NCI-H2029 (cell line): ENCODE results near the gene NTHL1.

Experiments used
- DNase-seq: peaks from one replicate; lab custom pipeline; 2025; lab: John Stamatoyannopoulos, UW

Gene NTHL1

GRCh38 chr16:2083876-2084780, 36.5 kb upstream of the NTHL1 start:
- DNase-seq, result no peak

DNA sequence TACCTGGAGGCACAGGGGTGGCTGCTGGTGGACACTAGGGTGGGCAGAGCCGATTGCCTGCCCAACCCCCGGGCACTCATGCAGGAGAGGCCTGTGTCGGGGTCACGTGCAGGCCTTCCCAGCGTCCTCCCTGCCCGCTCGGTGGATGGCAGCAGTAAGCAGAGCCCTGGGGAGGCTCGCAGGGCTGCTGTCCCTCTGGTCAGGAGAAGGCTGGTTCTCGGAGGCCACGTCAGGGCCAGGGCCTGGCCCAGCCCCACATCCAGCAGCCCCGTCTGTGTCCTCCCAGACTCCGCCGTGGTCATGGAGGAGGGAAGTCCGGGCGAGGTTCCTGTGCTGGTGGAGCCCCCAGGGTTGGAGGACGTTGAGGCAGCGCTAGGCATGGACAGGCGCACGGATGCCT, 35.8 kb upstream of the NTHL1 start:
- no peak for DNase-seq

- DNase-seq, result no peak
Observed at GRCh38 chr16:2082983-2083364, 35.3 kb upstream of the NTHL1 start.

DNA sequence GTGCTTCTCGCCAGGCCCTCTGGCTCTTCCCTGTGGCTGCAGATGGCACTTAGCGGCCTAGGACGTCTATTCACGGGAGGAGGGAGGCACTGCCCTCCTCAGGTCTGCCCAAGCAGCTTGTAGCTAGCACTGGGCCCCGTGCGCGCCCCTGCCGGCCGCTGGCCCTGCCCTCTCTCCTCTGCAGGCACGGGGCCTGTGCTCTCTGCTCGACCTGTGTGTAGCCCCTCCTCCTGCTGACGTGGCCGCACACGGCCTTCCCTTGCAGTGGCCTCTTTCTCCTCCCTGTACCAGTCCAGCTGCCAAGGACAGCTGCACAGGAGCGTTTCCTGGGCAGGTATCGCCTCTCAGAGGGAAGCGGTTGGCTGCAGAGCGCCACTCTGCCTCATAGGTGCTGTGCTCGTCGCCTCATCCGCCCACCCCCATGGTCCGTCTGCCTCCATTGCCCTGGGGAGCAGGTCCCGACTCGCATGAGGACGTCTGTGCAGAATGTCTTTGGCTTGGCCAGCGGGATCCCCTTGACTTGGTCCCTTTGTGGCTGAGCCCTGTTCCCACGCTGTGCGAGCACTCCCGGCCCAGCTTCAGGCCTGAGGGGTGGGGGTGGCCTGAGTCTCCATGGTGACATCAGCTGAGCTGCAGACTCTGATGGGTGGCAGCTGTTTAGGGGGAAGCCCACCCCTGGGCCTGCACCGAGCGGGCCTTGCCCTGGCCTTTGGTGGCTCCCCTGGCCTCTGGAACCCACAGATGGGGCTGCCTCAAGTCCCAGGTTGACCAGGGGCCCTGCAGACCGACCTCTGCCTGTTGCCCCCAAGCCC, 34.7 kb upstream of the NTHL1 start:
- peak; percentile 52 for DNase-seq

DNA sequence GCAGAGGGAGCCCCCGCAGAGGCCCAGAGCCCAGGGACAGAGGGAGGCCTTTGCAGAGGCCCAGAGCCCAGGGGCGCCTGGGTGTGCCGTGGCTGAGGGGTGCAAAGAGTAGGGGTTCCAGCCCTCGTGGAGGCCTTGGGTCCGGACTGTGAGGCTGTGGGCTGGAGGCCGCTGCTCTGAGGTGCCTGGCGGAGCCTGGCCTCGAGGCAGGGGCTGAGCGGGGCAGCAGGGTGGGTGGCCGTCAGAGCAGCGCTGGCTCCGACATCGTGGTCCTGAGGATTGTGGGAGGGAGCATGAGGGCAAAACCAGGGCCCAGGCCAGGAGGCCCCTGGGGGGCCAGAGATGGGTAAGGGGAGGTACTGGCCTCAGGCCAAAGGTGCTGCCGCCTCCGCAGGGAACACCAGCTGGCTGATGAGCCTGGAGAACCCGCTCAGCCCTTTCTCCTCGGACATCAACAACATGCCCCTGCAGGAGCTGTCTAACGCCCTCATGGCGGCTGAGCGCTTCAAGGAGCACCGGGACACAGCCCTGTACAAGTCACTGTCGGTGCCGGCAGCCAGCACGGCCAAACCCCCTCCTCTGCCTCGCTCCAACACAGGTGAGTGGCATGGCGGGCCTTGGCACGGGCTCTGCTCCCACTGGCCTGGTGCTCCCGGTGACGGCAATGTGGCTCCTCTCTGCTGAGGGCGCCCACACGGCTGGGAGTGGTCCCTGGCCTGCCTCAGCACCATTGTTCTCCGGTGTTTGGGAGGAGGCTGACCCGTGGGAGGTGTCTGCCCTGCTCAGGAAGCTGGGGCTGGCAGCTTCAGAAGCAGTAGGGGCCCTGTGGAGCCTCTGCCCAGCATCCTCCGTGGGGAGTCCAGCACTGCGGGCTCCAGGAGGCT, 33.8 kb upstream of the NTHL1 start:
- DNase-seq, result no peak

GRCh38 chr16:2079991-2080390, 32.4 kb upstream of the NTHL1 start:
- DNase-seq, result no peak

GRCh38 chr16:2079311-2079800, 31.7 kb upstream of the NTHL1 start:
- no peak for DNase-seq

DNA sequence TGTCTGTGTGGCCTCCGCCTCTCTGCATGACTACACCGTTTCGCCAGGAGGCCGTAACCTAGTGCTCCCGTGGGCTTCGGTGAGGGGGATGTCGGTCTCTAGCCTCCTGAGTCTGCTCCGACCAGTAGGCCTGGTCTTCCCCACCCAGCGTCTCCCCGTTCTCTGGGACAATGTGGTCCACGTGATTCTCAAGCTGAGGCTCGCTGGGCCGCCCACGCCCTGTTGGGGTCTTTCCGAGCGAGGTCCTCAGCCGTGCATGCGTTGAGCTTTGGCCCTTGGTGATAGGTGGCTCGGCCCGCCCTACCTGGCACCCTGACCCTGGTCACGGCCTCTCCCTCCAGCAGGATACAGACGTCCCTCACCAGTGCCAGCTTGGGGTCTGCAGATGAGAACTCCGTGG, 31.1 kb upstream of the NTHL1 start:
- DNase-seq, result no peak

DNA sequence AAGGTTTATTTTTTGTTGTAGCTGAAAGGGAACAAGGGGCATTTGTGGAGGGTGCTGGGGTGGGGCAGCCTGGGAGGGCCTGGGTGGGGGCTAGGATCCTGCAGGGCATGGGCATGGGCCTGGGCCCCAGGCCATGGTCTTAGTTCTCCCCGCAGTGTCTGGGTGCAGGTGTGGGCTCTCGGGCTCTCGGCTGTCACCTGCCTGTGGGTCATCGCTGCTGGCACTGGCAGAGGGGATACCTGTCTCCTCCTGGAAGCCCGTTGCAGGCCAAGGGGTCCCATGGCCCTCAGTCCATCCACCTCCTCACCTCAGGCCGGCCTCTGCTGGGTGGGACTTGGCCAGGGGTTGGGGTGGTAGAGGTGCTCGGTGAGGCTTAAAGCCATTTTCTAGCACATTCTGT, 30.5 kb upstream of the NTHL1 start:
- DNase-seq, result no peak

- no peak for DNase-seq
Observed at GRCh38 chr16:2077696-2078095, 30.1 kb upstream of the NTHL1 start.

GRCh38 chr16:2077016-2077415, 29.4 kb upstream of the NTHL1 start:
- DNase-seq, result no peak

DNA sequence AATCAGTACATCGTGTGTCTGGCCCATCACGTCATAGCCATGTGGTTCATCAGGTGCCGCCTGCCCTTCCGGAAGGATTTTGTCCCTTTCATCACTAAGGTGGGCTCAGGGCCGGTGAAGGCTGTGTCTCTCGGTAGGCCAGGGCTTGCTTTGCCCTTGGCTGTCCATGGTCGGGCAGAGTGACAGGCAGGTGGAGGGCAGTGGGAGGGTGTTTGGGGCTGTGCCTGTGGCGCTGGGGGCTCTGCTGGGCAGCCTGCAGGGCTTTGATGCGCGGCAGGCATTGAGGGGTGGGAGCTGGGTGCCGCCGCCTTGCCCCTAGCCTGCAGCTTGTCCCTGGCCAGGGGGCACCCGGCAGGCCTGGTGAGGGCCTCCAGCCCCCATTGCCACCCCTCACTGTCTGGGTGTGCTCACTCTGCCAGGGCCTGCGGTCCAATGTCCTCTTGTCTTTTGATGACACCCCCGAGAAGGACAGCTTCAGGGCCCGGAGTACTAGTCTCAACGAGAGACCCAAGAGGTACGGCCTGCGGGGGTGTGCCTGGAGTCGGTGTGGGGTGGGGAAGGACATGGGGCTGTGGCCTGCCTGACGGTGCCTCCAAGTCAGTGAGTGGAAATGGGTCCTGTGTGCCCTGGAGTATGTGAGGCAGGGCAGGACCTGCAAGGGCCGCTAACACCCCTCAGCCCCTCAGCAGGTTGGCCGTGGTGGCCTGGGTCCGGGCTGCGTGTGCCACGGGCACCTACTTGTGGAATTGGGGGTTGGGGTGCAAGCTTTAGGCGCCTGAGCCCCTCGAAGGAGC, 28.6 kb upstream of the NTHL1 start:
- DNase-seq, result no peak

DNA sequence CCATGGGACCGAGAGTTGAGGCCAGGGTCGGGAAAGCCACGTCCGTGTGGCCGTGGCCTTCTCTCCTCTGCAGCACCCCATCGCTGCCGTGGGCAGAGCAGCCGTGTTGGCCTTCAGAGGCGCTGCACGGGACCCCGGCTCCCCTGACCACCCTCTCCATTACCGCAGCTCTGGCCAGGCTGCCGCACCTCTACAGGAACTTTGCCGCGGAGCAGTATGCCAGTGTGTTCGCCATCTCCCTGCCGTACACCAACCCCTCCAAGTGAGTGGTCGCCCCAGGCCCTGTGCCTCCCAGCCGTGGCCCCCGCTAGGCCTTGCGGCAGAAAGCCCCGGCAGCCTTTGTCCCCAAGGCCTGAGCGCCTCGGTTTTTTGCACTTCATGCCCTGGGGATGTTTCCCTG, 28.0 kb upstream of the NTHL1 start:
- no peak for DNase-seq

DNA sequence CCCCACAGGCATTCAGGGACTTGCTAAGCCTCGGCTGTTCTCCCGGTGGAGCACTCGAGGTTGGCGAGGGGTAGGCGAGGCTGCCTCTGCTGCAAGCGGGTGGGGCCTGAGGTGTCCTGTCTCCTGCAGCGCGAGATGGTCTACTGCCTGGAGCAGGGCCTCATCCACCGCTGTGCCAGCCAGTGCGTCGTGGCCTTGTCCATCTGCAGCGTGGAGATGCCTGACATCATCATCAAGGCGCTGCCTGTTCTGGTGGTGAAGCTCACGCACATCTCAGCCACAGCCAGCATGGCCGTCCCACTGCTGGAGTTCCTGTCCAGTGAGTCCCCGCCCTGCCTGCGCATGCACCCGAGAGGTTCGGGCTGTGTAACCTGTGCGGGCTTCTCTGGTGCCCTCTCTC, 26.4 kb upstream of the NTHL1 start:
- no peak for DNase-seq

GRCh38 chr16:2072926-2073325, 25.3 kb upstream of the NTHL1 start:
- no peak for DNase-seq

GRCh38 chr16:2071454-2072202, 24.0 kb upstream of the NTHL1 start:
- DNase-seq, result no peak

DNA sequence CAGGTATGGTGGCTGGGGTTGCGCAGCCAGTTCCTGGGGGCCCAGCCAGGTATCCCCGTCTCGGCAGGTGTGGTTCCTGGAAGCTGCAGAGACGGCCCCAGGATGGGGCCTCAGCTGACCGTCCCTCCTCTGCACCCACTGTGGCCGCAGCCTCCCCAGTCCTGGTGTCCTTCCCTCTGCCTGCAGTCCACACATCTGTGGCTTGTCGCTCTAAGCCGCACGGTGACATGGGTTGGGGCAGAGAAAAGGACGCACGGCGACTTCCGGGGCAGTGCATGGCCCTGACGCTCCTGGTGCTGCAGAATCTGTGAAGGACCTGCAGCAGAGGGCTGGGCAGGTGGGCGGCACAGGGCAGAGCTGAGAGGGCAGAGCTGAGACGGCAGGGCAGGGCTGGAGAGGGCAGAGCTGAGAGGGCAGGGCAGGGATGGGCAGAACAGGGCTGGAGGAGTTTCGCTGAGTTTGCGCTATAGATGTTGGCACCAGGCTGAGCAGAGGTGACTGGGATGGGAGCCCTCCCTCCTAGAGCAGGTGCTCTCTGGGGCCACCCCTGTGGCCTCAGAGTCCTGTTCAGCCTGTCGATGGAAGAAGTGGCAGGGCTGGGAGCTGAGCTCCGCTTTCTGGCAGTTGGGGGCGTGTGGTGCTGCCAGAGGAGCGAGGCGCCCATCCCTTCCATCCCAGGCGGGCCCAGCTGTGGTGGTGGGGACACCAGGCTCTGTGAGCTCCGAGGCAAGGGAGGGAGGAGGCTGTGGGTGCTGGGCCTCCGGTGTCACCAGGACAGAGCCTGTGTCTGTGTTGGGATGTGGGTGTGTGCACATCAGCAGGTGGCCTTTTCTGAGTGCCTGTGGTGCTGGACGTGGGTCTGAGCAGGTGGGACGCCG, 23.2 kb upstream of the NTHL1 start:
- DNase-seq, result no peak

DNA sequence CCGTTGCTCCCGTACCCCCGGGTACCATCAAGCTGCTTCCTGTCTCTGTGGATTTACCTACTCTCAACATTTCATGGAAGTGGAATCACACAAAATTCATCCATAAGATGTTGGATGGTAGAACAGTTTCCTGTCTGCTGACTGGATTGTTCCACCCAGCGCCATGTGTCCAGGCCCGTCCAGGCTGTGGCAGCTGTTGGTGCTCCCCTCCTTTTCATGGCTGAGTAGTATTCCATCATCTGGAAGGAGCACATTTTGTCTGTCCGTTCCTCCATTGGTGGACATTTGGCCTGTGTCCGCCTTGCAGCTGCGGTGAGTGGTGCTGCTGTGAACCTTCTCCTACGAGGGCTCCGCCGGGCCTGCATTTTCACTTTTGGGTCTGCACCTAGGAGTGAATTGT, 18.5 kb upstream of the NTHL1 start:
- DNase-seq, result no peak

DNA sequence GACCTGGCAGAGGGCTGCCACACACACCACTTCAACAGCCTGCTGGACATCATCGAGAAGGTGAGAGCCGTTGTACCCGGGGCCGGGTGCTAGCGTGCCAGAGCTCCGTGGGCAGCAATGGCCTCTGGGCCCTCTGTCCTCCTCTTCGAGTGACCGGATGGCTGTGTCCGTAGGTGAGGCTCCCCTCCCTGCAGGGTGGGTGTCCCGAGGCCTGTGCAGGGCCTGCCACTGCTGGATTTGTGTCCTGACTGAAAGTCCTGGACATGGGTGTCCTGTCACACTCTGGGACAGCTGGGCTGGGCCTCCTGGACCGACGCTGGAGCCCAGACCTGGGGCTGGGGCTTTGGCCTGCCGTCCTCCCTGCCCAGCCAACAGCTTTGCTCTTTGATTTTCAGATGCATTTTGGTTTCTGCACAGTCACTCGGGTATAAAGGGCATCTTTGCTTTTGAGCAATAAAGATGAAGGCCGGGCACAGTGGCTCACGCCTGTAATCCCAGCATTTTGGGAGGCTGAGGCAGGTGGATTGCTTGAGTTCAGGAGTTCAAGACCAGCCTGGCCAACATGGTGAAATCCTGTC, 16.8 kb upstream of the NTHL1 start:
- no peak for DNase-seq
